D721Med (cell line): ENCODE results near the gene NINJ2.

ENCODE experiments used
- DNase-seq: peaks from one replicate; pipeline ENCODE4 v3.0.0; 2011; ENCODE audit warnings: low spot score; ENCODE audit not compliant: insufficient read length
- FAIRE-seq: peaks from 2 replicates; lab custom pipeline; 2011; peaks lifted over from hg19 to GRCh38; lab: Jason Lieb, UNC
- CTCF ChIP-seq: IDR thresholded peaks from 2 replicates; pipeline ENCODE4 v1.5.1; 2012; ENCODE audit warnings: mild to moderate bottlenecking, control low read depth; ENCODE audit not compliant: insufficient read depth; ENCODE audit errors: missing control alignments

The NINJ2 gene

GRCh38 chr12:612293-612692 lies 51.0 kb downstream of the NINJ2 start:
- TF ChIP-seq CTCF, result no peak
- DNase-seq (no peak), FAIRE-seq (no peak)

GRCh38 chr12:611721-612120 lies 51.5 kb downstream of the NINJ2 start:
- TF ChIP-seq CTCF, result no peak
- DNase-seq (no peak), FAIRE-seq (no peak)

- no peak for FAIRE-seq
- no peak for TF ChIP-seq CTCF
- no peak for DNase-seq
Measured at GRCh38 chr12:608921-609320, 54.3 kb downstream of the NINJ2 start.

- DNase-seq (no peak), FAIRE-seq (no peak)
- no peak for TF ChIP-seq CTCF
Measured at GRCh38 chr12:608413-608812, 54.8 kb downstream of the NINJ2 start.

- DNase-seq, result no peak
- no peak for FAIRE-seq
- TF ChIP-seq CTCF, result no peak
Measured at GRCh38 chr12:607541-608001, 55.7 kb downstream of the NINJ2 start.

- FAIRE-seq (no peak), DNase-seq (no peak)
- no peak for TF ChIP-seq CTCF
Measured at GRCh38 chr12:604956-605355, 58.3 kb downstream of the NINJ2 start.

- FAIRE-seq, result no peak
- TF ChIP-seq CTCF, result no peak
- DNase-seq, result no peak
Measured at GRCh38 chr12:602700-603068, 60.6 kb downstream of the NINJ2 start.
